Measurements from ENCODE around the gene SERINC4. TPM values are rescaled to one million over a fixed set of nuclear protein-coding genes. Genes with fewer than 3 reads are reported as not detected.
"Not testable (repeated sequence)": the region's sequence is repeated elsewhere in the genome, so short reads cannot be mapped to it uniquely, and the experiment has no call there.

Gene SERINC4
- total and polyA plus RNA-seq, 2 donors from 2014 or later = 0.13 to 0.47 TPM

GRCh38 chr15:43824302-43825246, 24.6 kb upstream of the SERINC4 start, which contains the start of gene MFAP1:
MFAP1 (minus strand) TSS chr15:43824690; CDS start chr15:43824569, 121 bp downstream.
- Histone ChIP-seq H3K4me1 (ENCODE audit: control insufficient read depth in 2 of 3, insufficient read depth in 2 of 3, low read depth in 1 of 3, low read length in 3 of 3) (peaks cover 3 to 8% (median 3%) of the 10 kb centered on the region in 3 donors), H3K36me3 (ENCODE audit: control insufficient read depth in 2 of 3, insufficient read depth in 3 of 3, low read length in 3 of 3) (no peaks in the 10 kb centered on the region), H3K4me3 (ENCODE audit: low read length in 3 of 3) (peak within 1 kb of the TSS; percentile 91 to 100 (median 98)), H3K27me3 (ENCODE audit: control insufficient read depth, insufficient read depth, low read length) (no peaks in the 10 kb centered on the region), H3K9ac (ENCODE audit: low read length in 3 of 3) (peak within 1 kb of the TSS; percentile 84 to 100 (median 93)), H3K27ac (ENCODE audit: low read depth in 2 of 2, low read length in 2 of 2) (peak within 1 kb of the TSS; percentile 83 to 95), H3K9me3 (ENCODE audit: control insufficient read depth in 2 of 3, insufficient read depth in 1 of 3, low read length in 3 of 3) (no peaks in the 10 kb centered on the region)
- FAIRE-seq = peak; percentile 86
- no peak for TF ChIP-seq CTCF (IDR thresholded peaks at IDR 0.05; ENCODE audit: borderline replicate concordance, extremely low read depth, insufficient read depth)
- peak; percentile 94 to 98 (median 97) for DNase-seq
- intact Hi-C loops (cut with DNase I) = no loop called here

- DNase-seq (no peak), FAIRE-seq (no peak)
- no peak overlapping the region for H3K4me3 ChIP-seq (ENCODE audit: low read length in 3 of 3)
- no peaks in the 10 kb centered on the region for H3K27me3 ChIP-seq (ENCODE audit: control insufficient read depth, insufficient read depth, low read length)
- no peak for TF ChIP-seq CTCF (IDR thresholded peaks at IDR 0.05; ENCODE audit: borderline replicate concordance, extremely low read depth, insufficient read depth)
- no peak overlapping the region for H3K27ac ChIP-seq (ENCODE audit: low read depth in 2 of 2, low read length in 2 of 2)
- H3K9me3 ChIP-seq (ENCODE audit: control insufficient read depth in 2 of 3, insufficient read depth in 1 of 3, low read length in 3 of 3) = no peaks in the 10 kb centered on the region
- H3K36me3 ChIP-seq (ENCODE audit: control insufficient read depth in 2 of 3, insufficient read depth in 3 of 3, low read length in 3 of 3) = peaks cover 0 to 12% (median 5%) of the 10 kb centered on the region in 3 donors
- H3K9ac ChIP-seq (ENCODE audit: low read length in 3 of 3) = no peak overlapping the region
- intact Hi-C loops (cut with DNase I) = no loop called here
- peaks cover 3 to 8% (median 3%) of the 10 kb centered on the region in 3 donors for H3K4me1 ChIP-seq (ENCODE audit: control insufficient read depth in 2 of 3, insufficient read depth in 2 of 3, low read depth in 1 of 3, low read length in 3 of 3)
These were observed 21.5 kb upstream of the SERINC4 start for GRCh38 chr15:43821505-43821904.

GRCh38 chr15:43815064-43815463, 15.0 kb upstream of the SERINC4 start:
- H3K9ac ChIP-seq (ENCODE audit: low read length in 3 of 3); intact Hi-C loops (cut with DNase I); H3K9me3 ChIP-seq (ENCODE audit: control insufficient read depth in 2 of 3, insufficient read depth in 1 of 3, low read length in 3 of 3); FAIRE-seq; H3K4me1 ChIP-seq (ENCODE audit: control insufficient read depth in 2 of 3, insufficient read depth in 2 of 3, low read depth in 1 of 3, low read length in 3 of 3); H3K27me3 ChIP-seq (ENCODE audit: control insufficient read depth, insufficient read depth, low read length); H3K27ac ChIP-seq (ENCODE audit: low read depth in 2 of 2, low read length in 2 of 2); H3K4me3 ChIP-seq (ENCODE audit: low read length in 3 of 3): not testable (repeated sequence)
- peaks cover 2 to 50% (median 25%) of the 10 kb centered on the region in 3 donors for H3K36me3 ChIP-seq (ENCODE audit: control insufficient read depth in 2 of 3, insufficient read depth in 3 of 3, low read length in 3 of 3)
- DNase-seq = peak in 1 of 5 donors; percentile 6

GRCh38 chr15:43808960-43809678, 9.1 kb upstream of the SERINC4 start:
- no peaks in the 10 kb centered on the region for H3K4me1 ChIP-seq (ENCODE audit: control insufficient read depth in 2 of 3, insufficient read depth in 2 of 3, low read depth in 1 of 3, low read length in 3 of 3)
- no peak for FAIRE-seq

More at GRCh38 chr15:43808960-43809678, 9.1 kb upstream of the SERINC4 start:
- Histone ChIP-seq H3K4me3 (ENCODE audit: low read length in 3 of 3) (no peak overlapping the region), H3K27ac (ENCODE audit: low read depth in 2 of 2, low read length in 2 of 2) (no peak overlapping the region), H3K27me3 (ENCODE audit: control insufficient read depth, insufficient read depth, low read length) (no peaks in the 10 kb centered on the region), H3K9ac (ENCODE audit: low read length in 3 of 3) (no peak overlapping the region), H3K36me3 (ENCODE audit: control insufficient read depth in 2 of 3, insufficient read depth in 3 of 3, low read length in 3 of 3) (peaks cover 3 to 54% (median 41%) of the 10 kb centered on the region in 3 donors), H3K9me3 (ENCODE audit: control insufficient read depth in 2 of 3, insufficient read depth in 1 of 3, low read length in 3 of 3) (no peaks in the 10 kb centered on the region)
- intact Hi-C loops (cut with DNase I) = no loop called here
- no peak for DNase-seq
- TF ChIP-seq CTCF (IDR thresholded peaks at IDR 0.05; ENCODE audit: borderline replicate concordance, extremely low read depth, insufficient read depth) = no peak
